H1 (cell line): ENCODE measurements around the gene HMX1. TPM values are rescaled to one million over a fixed set of nuclear protein-coding genes. Genes with fewer than 3 reads are reported as not detected.

Experiments
- CTCF ChIA-PET: fragments of 300-600 bp; sonication (Branson Sonifier 250); formaldehyde crosslinking; loops from one replicate; lab custom pipeline; 2021; ENCODE audit not compliant: partially characterized antibody; lab: Charles Lee
- POLR2A ChIA-PET: fragments of 300-600 bp; sonication (Branson Sonifier 250); formaldehyde crosslinking; loops from one replicate; lab custom pipeline; 2021; ENCODE audit warnings: inconsistent platforms; ENCODE audit not compliant: partially characterized antibody; lab: Charles Lee
- DNase-seq, 2 experiments: peaks; one replicate each; pipeline versions ENCODE4 v3.0.0 to v3.0.0-alpha.2; 2010 to 2022; ENCODE audit warnings: low spot score in 2 of 2, low read depth in 1 of 2, mixed read lengths in 1 of 2
- FAIRE-seq: peaks from 2 replicates; lab custom pipeline; 2011; peaks lifted over from hg19 to GRCh38; lab: Jason Lieb, UNC
- H2AFZ ChIP-seq: 2 replicates; pipeline ENCODE4 v1.8.1; 2012; ENCODE audit warnings: low read length, inconsistent platforms
- H2AK5ac ChIP-seq: 2 replicates; pipeline ENCODE4 v1.6.1; 2013; ENCODE audit warnings: low read depth, low read length
- H2BK120ac ChIP-seq: replicated peaks from 2 replicates; pipeline ENCODE3; 2013; ENCODE audit warnings: low read depth, low read length, inconsistent platforms
- H2BK12ac ChIP-seq: 2 replicates; pipeline ENCODE4 v1.6.1; 2013; ENCODE audit warnings: low read depth, low read length
- H2BK15ac ChIP-seq: 2 replicates; pipeline ENCODE4 v1.6.1; 2013; ENCODE audit warnings: low read length
- H2BK20ac ChIP-seq: 2 replicates; pipeline ENCODE4 v1.6.1; 2013; ENCODE audit warnings: low read length
- H2BK5ac ChIP-seq: 2 replicates; pipeline ENCODE4 v1.6.1; 2013; ENCODE audit warnings: low read depth, low read length
- H3K14ac ChIP-seq: 2 replicates; pipeline ENCODE4 v1.6.1; 2013; ENCODE audit warnings: inconsistent platforms; ENCODE audit not compliant: insufficient read length
- H3K18ac ChIP-seq: 2 replicates; pipeline ENCODE4 v1.6.1; 2013; ENCODE audit warnings: low read length; ENCODE audit errors: extremely low read depth
- H3K23ac ChIP-seq: 2 replicates; pipeline ENCODE4 v1.6.1; 2013; ENCODE audit warnings: inconsistent platforms; ENCODE audit not compliant: insufficient read length
- H3K23me2 ChIP-seq: 2 replicates; pipeline ENCODE4 v1.6.1; 2013; ENCODE audit warnings: low read depth, low read length
- H3K27ac ChIP-seq: 2 replicates; pipeline ENCODE4 v1.6.1; 2011; ENCODE audit warnings: low read depth, low read length, inconsistent platforms
- H3K27me3 ChIP-seq, 4 experiments: replicated peaks in 1 of 4; 1 replicate in 1 of 4; 2 replicates in 3 of 4; pipeline versions ENCODE4 v1.6.1 to v1.8.1; 2011 to 2013; ENCODE audit warnings: low read length in 3 of 4, mild to moderate bottlenecking in 3 of 4, inconsistent platforms in 2 of 4, mixed read lengths in 2 of 4, moderate library complexity in 1 of 4; ENCODE audit not compliant: control insufficient read depth in 3 of 4, insufficient read depth in 3 of 4; ENCODE audit errors: extremely low read depth in 1 of 4
- H3K36me3 ChIP-seq, 4 experiments: 2 replicates each; pipeline versions ENCODE4 v1.6.1 to v1.8.1; 2011 to 2013; ENCODE audit warnings: mild to moderate bottlenecking in 4 of 4, low read length in 3 of 4, moderate library complexity in 2 of 4, control low read depth in 1 of 4, inconsistent platforms in 1 of 4; ENCODE audit not compliant: insufficient read depth in 4 of 4, control insufficient read depth in 2 of 4
- H3K4ac ChIP-seq: replicated peaks from 2 replicates; pipeline ENCODE3; 2013; ENCODE audit warnings: low read length, low read depth, mixed read lengths, inconsistent platforms; ENCODE audit not compliant: insufficient read length
- H3K4me1 ChIP-seq, 4 experiments: replicated peaks in 1 of 4; 1 replicate in 1 of 4; 2 replicates in 3 of 4; pipeline versions ENCODE4 v1.6.1 to v1.8.1; 2011 to 2013; ENCODE audit warnings: low read length in 3 of 4, inconsistent platforms in 2 of 4, mixed read lengths in 1 of 4; ENCODE audit not compliant: insufficient read depth in 4 of 4, control insufficient read depth in 3 of 4
- H3K4me2 ChIP-seq, 2 experiments: 2 replicates each; pipeline versions ENCODE4 v1.6.1 to v1.8.1; 2011 to 2013; ENCODE audit warnings: low read depth in 2 of 2, low read length in 2 of 2, control low read depth in 1 of 2, inconsistent platforms in 1 of 2, mild to moderate bottlenecking in 1 of 2; ENCODE audit not compliant: insufficient read depth in 1 of 2
- H3K4me3 ChIP-seq, 4 experiments: fragments of 200-600, 300-600 bp in 1 of 4; sonication (generic), shearing (Covaris generic), sonication (Bioruptor Twin) in 1 of 4; 2 replicates each; pipeline versions ENCODE4 v1.5.1 to v1.8.1; 2011 to 2016; ENCODE audit warnings: low read length in 4 of 4, low read depth in 3 of 4, control low read depth in 2 of 4, inconsistent platforms in 2 of 4, mild to moderate bottlenecking in 2 of 4, mixed read lengths in 1 of 4, moderate library complexity in 1 of 4; ENCODE audit not compliant: insufficient read depth in 2 of 4; ENCODE audit errors: extremely low read depth in 1 of 4
- H3K56ac ChIP-seq: replicated peaks from 2 replicates; pipeline ENCODE3; 2013; ENCODE audit warnings: low read depth, mild to moderate bottlenecking, mixed read lengths, low read length, inconsistent platforms; ENCODE audit not compliant: insufficient read length
- H3K79me1 ChIP-seq: 2 replicates; pipeline ENCODE4 v1.6.1; 2013; ENCODE audit warnings: low read depth, low read length, control low read depth
- H3K79me2 ChIP-seq, 2 experiments: 2 replicates each; pipeline versions ENCODE4 v1.6.1 to v1.8.1; 2012 to 2013; ENCODE audit warnings: low read length in 2 of 2, mild to moderate bottlenecking in 2 of 2, inconsistent platforms in 1 of 2; ENCODE audit not compliant: insufficient read depth in 2 of 2, control insufficient read depth in 1 of 2
- H3K9ac ChIP-seq, 4 experiments: replicated peaks in 1 of 4; 1 replicate in 1 of 4; 2 replicates in 3 of 4; pipeline versions ENCODE4 v1.6.1 to v1.8.1; 2011 to 2013; ENCODE audit warnings: low read depth in 3 of 4, low read length in 3 of 4, control low read depth in 2 of 4, mild to moderate bottlenecking in 2 of 4, moderate library complexity in 2 of 4, inconsistent platforms in 1 of 4; ENCODE audit errors: extremely low read depth in 1 of 4
- H3K9me3 ChIP-seq, 2 experiments: 2 replicates each; pipeline versions ENCODE4 v1.6.1 to v1.8.1; 2012 to 2013; ENCODE audit warnings: mild to moderate bottlenecking in 2 of 2, moderate library complexity in 2 of 2, control low read depth in 1 of 2, inconsistent platforms in 1 of 2, low read depth in 1 of 2, low read length in 1 of 2, mixed read lengths in 1 of 2; ENCODE audit not compliant: insufficient read depth in 2 of 2
- H4K20me1 ChIP-seq, 2 experiments: replicated peaks in 1 of 2; 2 replicates each; pipeline versions ENCODE3 to v1.8.1; 2011 to 2013; ENCODE audit warnings: inconsistent platforms in 2 of 2, low read length in 2 of 2, mild to moderate bottlenecking in 1 of 2; ENCODE audit not compliant: insufficient read depth in 2 of 2, control insufficient read depth in 1 of 2
- H4K5ac ChIP-seq: 2 replicates; pipeline ENCODE4 v1.6.1; 2013; ENCODE audit warnings: low read length, low read depth, mixed read lengths, inconsistent platforms; ENCODE audit not compliant: insufficient read length
- H4K8ac ChIP-seq: 2 replicates; pipeline ENCODE4 v1.8.0; 2013; ENCODE audit warnings: mild to moderate bottlenecking, moderate library complexity, low read length, inconsistent platforms; ENCODE audit not compliant: insufficient read depth; ENCODE audit errors: extremely low read depth
- H4K91ac ChIP-seq: replicated peaks from 2 replicates; pipeline ENCODE3; 2013; ENCODE audit warnings: low read length, mixed read lengths, inconsistent platforms; ENCODE audit not compliant: insufficient read length
- CBX8 ChIP-seq: fragments of 300-800, 300-1000 bp; sonication (generic); IDR thresholded peaks from 2 replicates; pipeline ENCODE4 v1.7.1; 2016; ENCODE audit warnings: low read depth, low read length, borderline replicate concordance
- CTCF ChIP-seq, 3 experiments: IDR thresholded peaks; 1 replicate in 2 of 3; 2 replicates in 1 of 3; pipeline versions ENCODE4 v1.5.1 to v1.6.1; 2011; ENCODE audit warnings: low read length in 3 of 3, mild to moderate bottlenecking in 3 of 3, inconsistent platforms in 2 of 3, low read depth in 1 of 3, moderate library complexity in 1 of 3; ENCODE audit not compliant: insufficient read depth in 1 of 3; ENCODE audit errors: control extremely low read depth in 1 of 3
- EZH2 ChIP-seq: fragments of 200-600 bp; sonication (generic); IDR thresholded peaks from 2 replicates; pipeline ENCODE4 v1.7.1; 2012; ENCODE audit warnings: low read depth, mild to moderate bottlenecking, moderate library complexity, low read length, inconsistent platforms; ENCODE audit not compliant: severe bottlenecking
- KDM4A ChIP-seq: IDR thresholded peaks from one replicate; pipeline ENCODE4 v1.7.1; 2012; ENCODE audit warnings: low read depth, mild to moderate bottlenecking, moderate library complexity, low read length, inconsistent platforms; ENCODE audit not compliant: severe bottlenecking
- RNF2 ChIP-seq: fragments of 200-900, 300-1000 bp; sonication (generic); IDR thresholded peaks from 2 replicates; pipeline ENCODE4 v1.7.1; 2016; ENCODE audit warnings: borderline replicate concordance, low read depth, mild to moderate bottlenecking, antibody characterized with exemption, low read length; ENCODE audit not compliant: poor library complexity, severe bottlenecking; ENCODE audit errors: missing control alignments
- SUZ12 ChIP-seq: fragments of 200-600 bp; sonication (generic); IDR thresholded peaks from 2 replicates; pipeline ENCODE4 v1.6.1; 2012; ENCODE audit warnings: mild to moderate bottlenecking, inconsistent platforms, low read length, moderate library complexity, mixed read lengths
- TAF7 ChIP-seq: optimal IDR thresholded peaks from 2 replicates; pipeline ENCODE3; 2011; ENCODE audit warnings: low read depth, mild to moderate bottlenecking, inconsistent platforms, low read length, moderate library complexity, borderline replicate concordance
- WGBS, 2 experiments: shearing (Covaris generic) in 1 of 2; methylation state at CpG; one replicate each; pipeline versions ENCODE4 v1.1.6 to v1.1.7; 2013 to 2015; ENCODE audit warnings: low lambda C conversion rate in 2 of 2, mixed read lengths in 2 of 2, inconsistent platforms in 1 of 2, low coverage in 1 of 2, missing lambda C conversion rate in 1 of 2; ENCODE audit not compliant: insufficient replicate concordance in 2 of 2, insufficient coverage in 1 of 2, insufficient read length in 1 of 2; ENCODE audit errors: extremely low coverage in 1 of 2, missing lambda C conversion rate in 1 of 2; 5-methylcytosine and 5-hydroxymethylcytosine counted together
- polyA plus RNA-seq, 7 experiments: library from polyadenylated mRNA; depleted of rRNA in 3 of 7; stranded (reverse) in 5 of 7; unstranded in 2 of 7; fragments of >200 nt in 5 of 7; fragments of 200-250 nt in 2 of 7; gene quantifications; 1 replicate in 5 of 7; 2 replicates in 1 of 7; 4 replicates in 1 of 7; pipeline versions ENCODE4 v1.2.1 to v1.2.3, GENCODE V29; 2011 to 2013; ENCODE audit warnings: missing spikeins in 2 of 7, mixed read lengths in 2 of 7
- total RNA-seq: library from RNA; stranded (reverse); fragmentation: NEBNext Ultra II Directional; extraction: Animal tissue kit (Norgen Biotek cat#: 25700); gene quantifications from 2 replicates; pipeline ENCODE4 v1.2.1, GENCODE V29; 2021

Gene HMX1
- total and polyA plus RNA-seq, 2 of the 8 experiments (the other 6 are each of a cell fraction or from before 2014, with no cell fraction given), result 0.26 TPM; not detected in 1

DNA sequence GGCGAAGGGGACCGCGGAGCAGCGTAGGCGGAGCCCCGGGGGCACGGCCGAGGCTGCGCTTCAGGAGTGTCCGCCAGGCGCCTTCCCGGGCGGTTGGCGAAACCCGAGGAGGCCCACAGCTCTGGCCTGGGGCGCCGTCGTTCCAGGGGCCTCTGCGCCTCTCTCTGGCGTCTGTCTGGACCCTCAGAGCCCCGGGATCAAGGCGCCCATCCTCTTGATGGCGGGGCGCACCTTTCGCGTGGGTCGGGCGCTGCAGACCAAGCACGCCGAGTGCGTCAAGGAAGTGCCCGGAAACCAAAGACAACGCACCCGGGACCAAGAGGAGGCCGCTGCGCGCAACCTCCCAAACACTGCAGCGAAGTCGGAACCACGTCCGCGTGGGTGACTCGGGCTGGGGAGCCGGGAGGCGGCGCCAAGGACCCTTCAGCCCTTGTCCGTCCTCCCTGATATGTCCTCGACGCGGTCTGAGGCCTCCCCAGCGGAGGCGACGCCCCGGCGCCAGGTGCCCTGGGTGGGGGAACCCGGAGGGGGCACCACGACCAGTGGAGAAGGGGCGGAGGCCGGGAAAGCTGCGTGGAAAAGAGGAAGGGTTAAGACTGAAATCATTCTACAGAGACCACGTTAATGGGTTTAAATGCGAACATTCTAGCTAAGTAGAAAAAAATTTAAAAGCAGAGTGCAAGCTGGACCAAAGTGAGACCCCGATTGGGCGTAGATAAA, 9.9 kb downstream of the HMX1 start:
- H3K9me3 ChIP-seq, result peaks cover 0 to 3% of the 10 kb centered on the region in 2 experiments; a peak in 1 of 4 replicates
- peaks cover 3 to 34% (median 20%) of the 10 kb centered on the region in 4 experiments for H3K4me1 ChIP-seq
- TF ChIP-seq EZH2 (peak; percentile 97), CBX8 (peak; percentile 71; the same call in 1 of the 2 replicates), KDM4A (peak; percentile 35), TAF7 (no peak), RNF2 (peak; percentile 93), SUZ12 (peak; percentile 97), CTCF (IDR thresholded peaks at IDR 0.05; ENCODE audit: control extremely low read depth in 1 of 3, insufficient read depth in 1 of 3, low read depth in 1 of 3, low read length in 3 of 3) (no peak)
- H3K56ac ChIP-seq, result no peak overlapping the region
- no peak overlapping the region for H3K23ac ChIP-seq
- no peak overlapping the region for H3K4ac ChIP-seq
- peaks cover 0 to 12% (median 0%) of the 10 kb centered on the region in 4 experiments; a peak in 1 of 8 replicates for H3K36me3 ChIP-seq
- peaks cover 98 to 99% (median 99%) of the 10 kb centered on the region in 4 experiments for H3K27me3 ChIP-seq
- H2BK5ac ChIP-seq, result no peak overlapping the region
- WGBS, 2 experiments, result 7% methylated on average over 50 of the region's 64 CpGs; no CpG with 5 or more reads in 1 of the 2 experiments
- H3K79me1 ChIP-seq, result no peaks in the 10 kb centered on the region
- DNase-seq, result no peak
- H2BK15ac ChIP-seq, result no peak overlapping the region
- H2BK12ac ChIP-seq, result peak overlapping the region; percentile 84; the same call in 1 of the 2 replicates
- H3K14ac ChIP-seq, result no peak overlapping the region
- H2AFZ ChIP-seq, result no peak overlapping the region
- H2BK20ac ChIP-seq, result no peak overlapping the region
- no peak overlapping the region for H2AK5ac ChIP-seq
- no peak overlapping the region for H3K27ac ChIP-seq
- FAIRE-seq, result no peak
- H3K23me2 ChIP-seq, result no peaks in the 10 kb centered on the region; the same call in 1 of the 2 replicates
- H3K18ac ChIP-seq, result no peak overlapping the region; the same call in none of the 2 replicates
- no peaks in the 10 kb centered on the region for H3K79me2 ChIP-seq
- peak overlapping the region; percentile 53 for H4K8ac ChIP-seq
- CTCF ChIA-PET, result interaction anchor here (1.2 to 2.4 kb wide), 2 partner anchors 23 to 25 kb away, joined by 3 to 7 read pairs; no protein-coding TSS in a partner anchor
- no peak overlapping the region for H4K5ac ChIP-seq
- POLR2A ChIA-PET, result no interaction called here
- peak overlapping the region; percentile 12 to 56 (median 30); a peak in 5 of 8 replicates for H3K4me3 ChIP-seq
- H4K20me1 ChIP-seq, result peaks cover 41 to 52% of the 10 kb centered on the region in 2 experiments
- H2BK120ac ChIP-seq, result no peak overlapping the region
- H3K4me2 ChIP-seq, result peak overlapping the region; percentile 55 to 76
- H4K91ac ChIP-seq, result peak overlapping the region; percentile 81
- H3K9ac ChIP-seq, result no peak overlapping the region
